GM12801 (cell line): ENCODE results near the gene CCDC17.

Experiments used
- TF ChIP-seq, protein P1 (sequence below): IDR thresholded peaks from one replicate; pipeline ENCODE4 v1.5.1; 2011; ENCODE audit warnings: control low read depth; ENCODE audit not compliant: insufficient read length; ENCODE audit errors: extremely low read depth

The CCDC17 gene

DNA sequence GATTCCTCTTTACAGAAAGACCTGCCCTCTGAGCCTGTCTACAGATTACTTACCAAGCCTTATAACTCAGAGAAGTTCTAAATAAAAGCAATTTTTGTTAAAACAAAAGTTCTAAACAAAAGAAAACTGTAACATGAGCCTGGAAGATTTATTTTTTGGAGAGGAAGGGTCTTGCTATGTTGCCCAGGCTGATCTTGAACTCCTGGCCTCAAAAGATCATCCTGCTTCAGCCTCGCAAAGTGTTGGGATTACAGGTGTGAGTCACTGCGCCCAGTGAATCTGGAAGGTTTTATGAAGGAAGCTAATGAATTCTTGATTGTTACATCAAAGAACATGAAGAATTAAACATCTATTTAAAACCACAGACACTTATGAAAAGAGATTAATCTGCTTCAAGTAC is 35.4 kb upstream of the CCDC17 start:
- TF ChIP-seq, protein P1, sequence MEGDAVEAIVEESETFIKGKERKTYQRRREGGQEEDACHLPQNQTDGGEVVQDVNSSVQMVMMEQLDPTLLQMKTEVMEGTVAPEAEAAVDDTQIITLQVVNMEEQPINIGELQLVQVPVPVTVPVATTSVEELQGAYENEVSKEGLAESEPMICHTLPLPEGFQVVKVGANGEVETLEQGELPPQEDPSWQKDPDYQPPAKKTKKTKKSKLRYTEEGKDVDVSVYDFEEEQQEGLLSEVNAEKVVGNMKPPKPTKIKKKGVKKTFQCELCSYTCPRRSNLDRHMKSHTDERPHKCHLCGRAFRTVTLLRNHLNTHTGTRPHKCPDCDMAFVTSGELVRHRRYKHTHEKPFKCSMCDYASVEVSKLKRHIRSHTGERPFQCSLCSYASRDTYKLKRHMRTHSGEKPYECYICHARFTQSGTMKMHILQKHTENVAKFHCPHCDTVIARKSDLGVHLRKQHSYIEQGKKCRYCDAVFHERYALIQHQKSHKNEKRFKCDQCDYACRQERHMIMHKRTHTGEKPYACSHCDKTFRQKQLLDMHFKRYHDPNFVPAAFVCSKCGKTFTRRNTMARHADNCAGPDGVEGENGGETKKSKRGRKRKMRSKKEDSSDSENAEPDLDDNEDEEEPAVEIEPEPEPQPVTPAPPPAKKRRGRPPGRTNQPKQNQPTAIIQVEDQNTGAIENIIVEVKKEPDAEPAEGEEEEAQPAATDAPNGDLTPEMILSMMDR, result no peak

GRCh38 chr1:45658171-45658570 is 34.3 kb upstream of the CCDC17 start:
- TF ChIP-seq, protein P1, result no peak

DNA sequence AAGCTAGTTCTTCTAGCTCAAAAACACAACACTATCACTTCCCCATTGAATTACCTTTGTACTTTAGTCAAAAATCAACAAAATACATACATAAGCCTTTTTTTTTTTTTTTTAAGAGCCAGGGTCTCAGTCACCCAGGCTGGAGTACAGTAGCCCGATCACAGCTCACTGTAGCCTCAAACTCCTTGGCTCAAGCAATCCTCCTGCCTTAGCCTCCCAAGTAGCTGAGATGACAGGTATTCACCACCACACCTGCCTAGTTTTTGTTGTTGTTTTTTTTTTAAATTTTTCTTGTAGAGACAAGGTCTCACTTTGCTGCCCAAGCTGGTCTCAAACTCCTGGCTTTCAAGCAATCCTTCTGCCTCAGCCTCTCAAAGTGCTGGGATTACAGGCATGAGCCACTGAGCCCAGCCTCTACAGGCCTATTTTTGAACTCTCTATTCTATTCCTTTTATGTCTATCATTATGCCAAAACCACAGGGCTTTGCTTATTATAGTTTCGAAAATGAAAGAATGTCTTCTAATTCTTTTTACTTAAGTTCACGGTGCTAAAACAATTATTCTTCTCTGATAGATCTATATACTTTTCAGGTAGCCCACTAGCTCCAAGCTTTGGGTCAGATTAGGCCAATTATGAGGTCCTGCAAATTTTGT is 32.8 kb upstream of the CCDC17 start:
- TF ChIP-seq, protein P1, result no peak

- TF ChIP-seq, protein P1, result no peak
Measured at GRCh38 chr1:45654540-45655280, 30.9 kb upstream of the CCDC17 start.

GRCh38 chr1:45647248-45648021 is 23.6 kb upstream of the CCDC17 start:
- TF ChIP-seq, protein P1, result no peak

- TF ChIP-seq, protein P1, result no peak
Measured at GRCh38 chr1:45644661-45645060, 20.8 kb upstream of the CCDC17 start.

DNA sequence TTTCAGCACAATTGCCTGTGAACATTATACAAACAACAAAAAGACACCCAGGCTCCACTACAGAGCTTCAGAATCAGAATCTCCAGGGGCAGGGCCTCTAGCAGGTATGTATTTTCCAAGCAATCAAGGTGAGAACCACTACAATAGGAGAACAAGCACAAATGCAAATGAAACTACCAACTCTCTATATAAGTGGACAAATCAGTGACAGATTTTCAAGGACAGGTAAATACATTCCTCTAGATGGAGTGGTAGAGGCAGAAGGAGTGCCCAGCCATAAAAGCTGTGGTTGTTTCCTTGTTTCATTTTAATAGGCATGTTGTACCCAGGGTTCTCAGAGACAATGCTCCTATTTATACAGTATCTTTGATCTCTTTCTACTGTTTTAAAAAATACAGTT is 20.1 kb upstream of the CCDC17 start:
- TF ChIP-seq, protein P1, result no peak
